HepG2 (cell line): ENCODE results near the gene OSBPL1A. TPM values are rescaled to one million over a fixed set of nuclear protein-coding genes. Genes with fewer than 3 reads are reported as not detected.

Source experiments
- ATAC-seq: fragments of 200-7000 bp; cut with Tn5 transposase; 3 replicates; pipeline ENCODE4 v1.9.1; 2020; ENCODE audit warnings: mild to moderate bottlenecking, moderate library complexity
- BruUV-seq: library from RNA; stranded (reverse); fragments of 400-500 nt; replicated peaks from 2 replicates; lab custom pipeline; 2021; lab: Mats Ljungman, UMichigan
- CTCF ChIA-PET: fragments of 300-600 bp; formaldehyde crosslinking; extraction: SDS; loops from one replicate; lab custom pipeline; 2021; ENCODE audit warnings: low total read pairs, inconsistent platforms, low intra/inter-chr PET ratio; lab: Yijun Ruan, JAX
- POLR2A ChIA-PET: fragments of 350-600 bp; sonication (Branson Sonifier 250); formaldehyde crosslinking; loops from one replicate; lab custom pipeline; 2020; ENCODE audit warnings: antibody characterized with exemption, inconsistent platforms; lab: Yijun Ruan, JAX
- DNase-seq: peaks from one replicate; pipeline ENCODE4 v3.0.0-alpha.2; 2015; ENCODE audit warnings: low spot score
- FAIRE-seq: peaks from 3 replicates; lab custom pipeline; 2011; peaks lifted over from hg19 to GRCh38; lab: Jason Lieb, UNC
- H2AFZ ChIP-seq: one replicate; pipeline ENCODE4 v1.6.1; 2011; ENCODE audit warnings: low read length, inconsistent platforms
- H3K27ac ChIP-seq: fragments of 300-600 bp; 3 replicates; pipeline ENCODE4 v1.8.0; 2011; ENCODE audit warnings: mixed run types, mild to moderate bottlenecking, mixed read lengths, low read length, inconsistent platforms; ENCODE audit not compliant: insufficient read depth; ENCODE audit errors: extremely low read length
- H3K27me3 ChIP-seq, 2 experiments: fragments of 200-600 bp in 1 of 2; 2 replicates in 1 of 2; 3 replicates in 1 of 2; pipeline versions ENCODE4 v1.6.0 to v1.8.0; 2011; ENCODE audit warnings: low read length in 2 of 2, mild to moderate bottlenecking in 2 of 2, moderate library complexity in 2 of 2, inconsistent platforms in 1 of 2; ENCODE audit not compliant: insufficient read depth in 2 of 2, control insufficient read depth in 1 of 2
- H3K36me3 ChIP-seq, 2 experiments: fragments of 200-600 bp in 1 of 2; replicated peaks in 1 of 2; 2 replicates in 1 of 2; 3 replicates in 1 of 2; pipeline versions ENCODE4 v1.5.1 to v1.8.0; 2011; ENCODE audit warnings: low read length in 2 of 2, inconsistent platforms in 1 of 2; ENCODE audit not compliant: insufficient read depth in 2 of 2, control insufficient read depth in 1 of 2
- H3K4me1 ChIP-seq: 2 replicates; pipeline ENCODE4 v1.5.1; 2012; ENCODE audit warnings: low read length, inconsistent platforms; ENCODE audit not compliant: insufficient read depth
- H3K4me2 ChIP-seq: 2 replicates; pipeline ENCODE4 v1.6.0; 2011; ENCODE audit warnings: low read depth, low read length, inconsistent platforms
- H3K4me3 ChIP-seq, 3 experiments: fragments of 200-600 bp in 1 of 3; sonication (generic), shearing (Covaris generic) in 1 of 3; replicated peaks in 1 of 3; 2 replicates each; pipeline ENCODE4 v1.5.1; 2011 to 2016; ENCODE audit warnings: low read length in 3 of 3, inconsistent platforms in 2 of 3, low read depth in 2 of 3, mild to moderate bottlenecking in 2 of 3, control low read depth in 1 of 3, mixed read lengths in 1 of 3; ENCODE audit not compliant: insufficient read depth in 1 of 3
- H3K79me2 ChIP-seq: one replicate; pipeline ENCODE4 v1.6.1; 2011; ENCODE audit warnings: low read length, inconsistent platforms; ENCODE audit not compliant: insufficient read depth
- H3K9ac ChIP-seq: 2 replicates; pipeline ENCODE4 v1.6.0; 2011; ENCODE audit warnings: mild to moderate bottlenecking, low read depth, low read length, inconsistent platforms; ENCODE audit not compliant: insufficient read depth
- H3K9me3 ChIP-seq: 2 replicates; pipeline ENCODE4 v1.5.1; 2012; ENCODE audit warnings: mild to moderate bottlenecking, low read length
- H4K20me1 ChIP-seq: 2 replicates; pipeline ENCODE4 v1.6.0; 2011; ENCODE audit warnings: inconsistent platforms, mild to moderate bottlenecking, low read length, moderate library complexity; ENCODE audit not compliant: insufficient read depth
- EZH2 ChIP-seq: conservative IDR thresholded peaks from 2 replicates; pipeline ENCODE4 v1.6.1; 2012; ENCODE audit warnings: mild to moderate bottlenecking, low read depth, low read length, moderate library complexity
- HDAC2 ChIP-seq: sonication (generic); formaldehyde crosslinking; IDR thresholded peaks from 2 replicates; pipeline ENCODE4 v1.4.0; 2020; ENCODE audit warnings: missing genetic modification reagents
- MIXL1 ChIP-seq: IDR thresholded peaks from 2 replicates; pipeline ENCODE4 v1.6.1; 2016
- MYPOP ChIP-seq: sonication (generic); formaldehyde crosslinking; IDR thresholded peaks from 2 replicates; pipeline ENCODE4 v1.8.1; 2023; ENCODE audit warnings: mild to moderate bottlenecking, moderate library complexity, missing genetic modification reagents
- NR2F2 ChIP-seq: IDR thresholded peaks from 2 replicates; pipeline ENCODE4 v1.6.1; 2012; ENCODE audit warnings: low read depth, inconsistent platforms, borderline replicate concordance
- RFX1 ChIP-seq: fragments of 450-650 bp; IDR thresholded peaks from 2 replicates; pipeline ENCODE4 v1.6.1; 2017
- SP1 ChIP-seq, 2 experiments: fragments of 450-650 bp in 1 of 2; sonication (generic) in 1 of 2; formaldehyde crosslinking in 1 of 2; IDR thresholded peaks; 2 replicates each; pipeline versions ENCODE4 v1.4.0 to v1.6.1; 2016 to 2020; ENCODE audit warnings: missing genetic modification reagents in 1 of 2
- SUZ12 ChIP-seq: fragments of 150-350 bp; IDR thresholded peaks from 2 replicates; pipeline ENCODE4 v1.6.1; 2014; ENCODE audit warnings: low read depth, low read length
- TRIM24 ChIP-seq: sonication (generic); formaldehyde crosslinking; IDR thresholded peaks from 2 replicates; pipeline ENCODE4 v1.8.0; 2022; ENCODE audit warnings: mild to moderate bottlenecking, missing genetic modification reagents
- ZNF180 ChIP-seq: sonication (generic); formaldehyde crosslinking; IDR thresholded peaks from 2 replicates; pipeline ENCODE4 v1.4.0; 2020; ENCODE audit warnings: low read depth, missing genetic modification reagents, borderline replicate concordance
- ZNF317 ChIP-seq: sonication (generic); formaldehyde crosslinking; IDR thresholded peaks from 2 replicates; pipeline ENCODE4 v1.5.0; 2020; ENCODE audit warnings: mild to moderate bottlenecking, missing genetic modification reagents
- ZNF337 ChIP-seq: sonication (generic); formaldehyde crosslinking; IDR thresholded peaks from 2 replicates; pipeline ENCODE4 v1.5.1; 2020; ENCODE audit warnings: missing genetic modification reagents, low read depth, mild to moderate bottlenecking, borderline replicate concordance
- WGBS: methylation state at CpG from one replicate; pipeline ENCODE4 v1.1.6; 2017; ENCODE audit warnings: low lambda C conversion rate; 5-methylcytosine and 5-hydroxymethylcytosine counted together
- in situ Hi-C: cut with HindIII; loops from 2 replicates; pipeline ENCODE4 v1.10.0; 2017; ENCODE audit warnings: low pct_unique_long_range_greater_than_20kb; ENCODE audit not compliant: extremely low pct_ligation_motif_present
- intact Hi-C: fragments of 100-400 bp; cut with micrococcal nuclease; formaldehyde crosslinking; loops from one replicate; pipeline ENCODE4 v1.10.0; 2022; ENCODE audit not compliant: unreplicated experiment
- polyA plus RNA-seq, 8 experiments: library from polyadenylated mRNA; depleted of rRNA in 3 of 8; stranded (reverse) in 7 of 8; unstranded in 1 of 8; fragments of >200 nt; fragmentation: Illumina TruSeq in 4 of 8; extraction: Trizol in 4 of 8; gene quantifications; 2 replicates each; pipeline versions ENCODE4 v1.2.1 to v1.2.3, GENCODE V29; 2011 to 2016; ENCODE audit warnings: low read depth in 4 of 8, missing spikeins in 1 of 8, mixed read lengths in 1 of 8; ENCODE audit not compliant: insufficient read depth in 1 of 8
- total RNA-seq, 5 experiments: library from RNA; depleted of rRNA; stranded (reverse); fragments of >200 nt; fragmentation: Illumina TruSeq; extraction: Trizol; gene quantifications; 2 replicates each; pipeline ENCODE4 v1.2.3, GENCODE V29; 2016; ENCODE audit warnings: low read depth in 1 of 5
- TF ChIP-seq, protein P1 (sequence below): IDR thresholded peaks from 2 replicates; pipeline ENCODE4 v1.6.1; 2016; ENCODE audit warnings: mild to moderate bottlenecking

The OSBPL1A gene
- total and polyA plus RNA-seq, 2 of the 13 experiments (the other 11 are each of a cell fraction or from before 2014, with no cell fraction given): 0.02 TPM; not detected in 1

DNA sequence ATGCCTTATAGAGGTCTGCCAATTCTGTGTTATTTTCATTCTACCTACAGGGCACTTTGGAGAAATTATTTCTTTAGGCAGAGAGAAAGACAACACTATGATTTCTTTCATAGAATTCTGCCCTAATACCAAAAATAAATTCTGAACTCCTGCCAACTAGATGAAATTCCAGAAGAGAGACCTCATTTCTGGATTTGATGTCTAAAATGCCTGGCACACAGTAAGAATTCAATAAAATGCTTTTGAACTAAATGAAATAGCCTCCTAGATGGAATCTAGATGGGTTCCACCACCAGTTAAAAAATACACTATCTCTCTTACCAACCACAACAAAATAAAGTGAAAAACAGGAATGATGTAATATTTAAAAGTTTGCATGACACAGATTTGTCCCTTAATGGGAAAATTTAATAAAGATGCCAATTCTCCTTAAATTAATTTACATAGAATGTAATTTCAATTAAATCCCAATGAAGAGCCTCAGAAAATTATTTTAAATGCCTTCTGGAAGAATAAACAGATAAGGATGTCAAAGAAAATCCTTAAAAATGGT is 75.0 kb downstream of the OSBPL1A start:
- in situ Hi-C loops: no loop called here
- H3K4me3 ChIP-seq: no peak overlapping the region
- no peak for DNase-seq
- no peak for ATAC-seq
- H4K20me1 ChIP-seq: no peaks in the 10 kb centered on the region
- H3K9ac ChIP-seq: no peak overlapping the region
- no peaks in the 10 kb centered on the region for H3K9me3 ChIP-seq
- no TSS peak for BruUV-seq
- H3K36me3 ChIP-seq: no peaks in the 10 kb centered on the region
- no peak overlapping the region for H3K4me2 ChIP-seq
- no peak for FAIRE-seq
- H3K27me3 ChIP-seq: no peaks in the 10 kb centered on the region
- POLR2A ChIA-PET: no interaction called here
- no peak overlapping the region for H2AFZ ChIP-seq
- CTCF ChIA-PET: no interaction called here
- intact Hi-C loops: no loop called here
- H3K79me2 ChIP-seq: no peaks in the 10 kb centered on the region
- H3K4me1 ChIP-seq: no peaks in the 10 kb centered on the region
- TF ChIP-seq ZNF317 (no peak), MYPOP (CRISPR knock-in tag) (no peak), EZH2 (no peak), SP1 (IDR thresholded peaks at IDR 0.05) (no peak), SP1 (CRISPR knock-in tag; IDR thresholded peaks at IDR 0.05) (no peak), NR2F2 (no peak), ZNF337 (CRISPR knock-in tag) (no peak)
- no peak overlapping the region for H3K27ac ChIP-seq

DNA sequence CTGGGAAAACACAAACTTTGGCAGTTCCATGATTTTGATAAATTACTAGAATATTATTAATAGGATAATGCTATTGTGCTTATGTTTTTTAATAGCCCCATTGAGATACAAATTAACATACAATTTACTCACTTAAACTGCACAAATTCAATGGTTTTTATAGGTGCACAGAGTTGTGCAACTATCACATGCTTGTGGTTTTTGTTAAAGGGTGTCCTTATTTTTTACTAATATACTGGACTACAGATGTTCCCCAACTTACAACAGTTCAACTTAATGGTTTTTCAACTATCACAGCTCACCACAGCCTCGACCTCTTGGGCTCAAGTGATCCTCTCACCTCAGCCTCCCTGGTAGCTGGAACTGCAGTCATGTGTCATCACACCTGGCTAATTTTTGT is 76.6 kb downstream of the OSBPL1A start:
- no peaks in the 10 kb centered on the region for H3K4me1 ChIP-seq
- no peak overlapping the region for H3K27ac ChIP-seq
- ATAC-seq (no peak), DNase-seq (no peak), FAIRE-seq (no peak)
- ChIA-PET CTCF (no interaction called here), POLR2A (no interaction called here)
- no peaks in the 10 kb centered on the region for H3K27me3 ChIP-seq
- BruUV-seq: no TSS peak
- no peaks in the 10 kb centered on the region for H4K20me1 ChIP-seq
- intact Hi-C loops: no loop called here
- in situ Hi-C loops: no loop called here
- no peak overlapping the region for H3K9ac ChIP-seq
- TF ChIP-seq TRIM24 (CRISPR knock-in tag): no peak
- no peak for TF ChIP-seq HDAC2 (CRISPR knock-in tag)
- TF ChIP-seq ZNF180 (CRISPR knock-in tag): no peak
- TF ChIP-seq MIXL1 (CRISPR knock-in tag): no peak
- no peak for TF ChIP-seq SUZ12
- TF ChIP-seq RFX1: no peak
- TF ChIP-seq, protein P1, sequence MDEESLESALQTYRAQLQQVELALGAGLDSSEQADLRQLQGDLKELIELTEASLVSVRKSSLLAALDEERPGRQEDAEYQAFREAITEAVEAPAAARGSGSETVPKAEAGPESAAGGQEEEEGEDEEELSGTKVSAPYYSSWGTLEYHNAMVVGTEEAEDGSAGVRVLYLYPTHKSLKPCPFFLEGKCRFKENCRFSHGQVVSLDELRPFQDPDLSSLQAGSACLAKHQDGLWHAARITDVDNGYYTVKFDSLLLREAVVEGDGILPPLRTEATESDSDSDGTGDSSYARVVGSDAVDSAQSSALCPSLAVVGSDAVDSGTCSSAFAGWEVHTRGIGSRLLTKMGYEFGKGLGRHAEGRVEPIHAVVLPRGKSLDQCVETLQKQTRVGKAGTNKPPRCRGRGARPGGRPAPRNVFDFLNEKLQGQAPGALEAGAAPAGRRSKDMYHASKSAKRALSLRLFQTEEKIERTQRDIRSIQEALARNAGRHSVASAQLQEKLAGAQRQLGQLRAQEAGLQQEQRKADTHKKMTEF (CRISPR knock-in tag): no peak
- no peak overlapping the region for H3K4me2 ChIP-seq
- no peak overlapping the region for H2AFZ ChIP-seq
- H3K9me3 ChIP-seq: no peaks in the 10 kb centered on the region
- H3K36me3 ChIP-seq: no peaks in the 10 kb centered on the region
- WGBS: 0% methylated on average over 1 of the region's 1 CpG
- no peaks in the 10 kb centered on the region for H3K79me2 ChIP-seq
- no peak overlapping the region for H3K4me3 ChIP-seq
